NK-92 (cell line): Measurements from ENCODE around the gene RPS8.
"Not testable (repeated sequence)": the region's sequence is repeated elsewhere in the genome, so short reads cannot be mapped to it uniquely, and the experiment has no call there.

ENCODE experiments used
- DNase-seq: peaks from one replicate; lab custom pipeline; 2025; ENCODE audit not compliant: unreplicated experiment; lab: John Stamatoyannopoulos, UW

Gene RPS8

DNA sequence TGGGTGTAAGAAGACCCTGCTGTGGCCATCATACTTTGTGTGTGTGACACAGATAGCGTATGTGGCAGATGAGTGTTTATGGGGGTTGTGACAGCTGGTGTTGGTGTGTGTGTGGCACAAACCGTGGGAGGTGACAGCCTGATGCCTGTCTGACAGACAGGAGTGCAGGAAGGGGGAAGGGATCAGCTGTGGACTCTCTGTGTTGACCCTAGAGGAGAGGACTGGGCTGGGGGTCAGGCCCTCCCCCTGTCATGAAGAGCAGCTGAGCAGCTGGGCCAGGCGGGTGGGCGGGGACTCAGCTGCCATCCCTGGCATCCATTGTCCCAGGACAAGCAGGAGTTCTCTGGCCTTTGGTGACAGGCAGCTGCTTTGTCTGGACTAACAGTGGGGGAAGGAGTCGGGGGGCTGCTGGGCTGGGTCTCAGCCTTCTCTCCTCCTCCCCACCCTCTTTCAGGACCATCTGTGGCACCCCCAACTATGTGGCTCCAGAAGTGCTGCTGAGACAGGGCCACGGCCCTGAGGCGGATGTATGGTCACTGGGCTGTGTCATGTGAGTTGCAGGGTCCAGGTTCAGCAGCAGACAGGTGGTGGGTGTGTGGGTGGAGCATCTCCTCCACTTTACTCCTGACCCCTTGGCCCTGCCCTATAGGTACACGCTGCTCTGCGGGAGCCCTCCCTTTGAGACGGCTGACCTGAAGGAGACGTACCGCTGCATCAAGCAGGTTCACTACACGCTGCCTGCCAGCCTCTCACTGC, 27.1 kb downstream of the RPS8 start:
- no peak for DNase-seq

DNA sequence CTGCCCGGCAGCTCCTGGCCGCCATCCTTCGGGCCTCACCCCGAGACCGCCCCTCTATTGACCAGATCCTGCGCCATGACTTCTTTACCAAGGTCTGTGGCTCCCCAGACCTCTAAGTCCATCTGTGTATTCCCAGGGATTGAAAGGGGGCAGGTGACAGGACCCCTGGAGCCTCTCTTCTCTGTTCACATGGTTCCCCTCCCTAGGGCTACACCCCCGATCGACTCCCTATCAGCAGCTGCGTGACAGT, 27.6 kb downstream of the RPS8 start:
- DNase-seq = no peak

DNA sequence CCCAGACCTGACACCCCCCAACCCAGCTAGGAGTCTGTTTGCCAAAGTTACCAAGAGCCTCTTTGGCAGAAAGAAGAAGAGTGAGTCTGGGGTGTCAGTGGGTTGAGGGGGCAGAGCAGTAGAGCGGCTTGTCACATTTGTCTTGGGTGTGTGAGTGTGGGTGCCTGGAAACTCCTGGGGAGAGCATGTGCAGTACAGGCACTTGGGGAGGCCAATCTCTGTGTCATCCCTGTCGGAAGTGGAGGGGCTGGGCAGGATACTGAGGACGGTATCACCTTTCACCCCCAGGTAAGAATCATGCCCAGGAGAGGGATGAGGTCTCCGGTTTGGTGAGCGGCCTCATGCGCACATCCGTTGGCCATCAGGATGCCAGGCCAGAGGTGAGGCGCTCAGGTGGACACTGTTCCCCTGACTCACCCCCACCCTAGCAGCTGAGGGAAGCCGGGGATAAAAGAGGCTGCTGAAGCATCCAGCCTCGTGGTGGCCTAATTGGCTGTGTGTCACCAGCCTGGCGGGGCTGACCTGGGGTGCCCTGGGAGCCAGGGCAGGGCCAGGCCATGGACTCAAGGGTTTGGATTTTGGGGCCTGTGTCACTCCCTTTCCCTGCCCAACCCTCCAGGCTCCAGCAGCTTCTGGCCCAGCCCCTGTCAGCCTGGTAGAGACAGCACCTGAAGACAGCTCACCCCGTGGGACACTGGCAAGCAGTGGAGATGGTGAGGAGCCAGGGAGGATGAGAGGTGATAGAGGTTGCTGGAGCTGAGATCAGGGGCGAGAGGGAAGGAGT, 28.2 kb downstream of the RPS8 start:
- DNase-seq = no peak

DNA sequence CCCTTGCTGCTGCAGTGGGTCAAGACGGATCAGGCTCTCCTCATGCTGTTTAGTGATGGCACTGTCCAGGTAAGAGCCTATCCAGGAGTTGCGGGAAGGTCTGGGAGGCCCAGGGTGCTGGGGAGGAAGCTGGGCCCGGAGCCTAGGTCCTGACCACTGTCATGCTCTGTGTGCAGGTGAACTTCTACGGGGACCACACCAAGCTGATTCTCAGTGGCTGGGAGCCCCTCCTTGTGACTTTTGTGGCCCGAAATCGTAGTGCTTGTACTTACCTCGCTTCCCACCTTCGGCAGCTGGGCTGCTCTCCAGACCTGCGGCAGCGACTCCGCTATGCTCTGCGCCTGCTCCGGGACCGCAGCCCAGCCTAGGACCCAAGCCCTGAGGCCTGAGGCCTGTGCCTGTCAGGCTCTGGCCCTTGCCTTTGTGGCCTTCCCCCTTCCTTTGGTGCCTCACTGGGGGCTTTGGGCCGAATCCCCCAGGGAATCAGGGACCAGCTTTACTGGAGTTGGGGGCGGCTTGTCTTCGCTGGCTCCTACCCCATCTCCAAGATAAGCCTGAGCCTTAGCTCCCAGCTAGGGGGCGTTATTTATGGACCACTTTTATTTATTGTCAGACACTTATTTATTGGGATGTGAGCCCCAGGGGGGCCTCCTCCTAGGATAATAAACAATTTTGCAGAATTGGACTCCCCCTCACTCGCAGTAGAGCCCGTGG, 30.1 kb downstream of the RPS8 start:
- DNase-seq = no peak

DNA sequence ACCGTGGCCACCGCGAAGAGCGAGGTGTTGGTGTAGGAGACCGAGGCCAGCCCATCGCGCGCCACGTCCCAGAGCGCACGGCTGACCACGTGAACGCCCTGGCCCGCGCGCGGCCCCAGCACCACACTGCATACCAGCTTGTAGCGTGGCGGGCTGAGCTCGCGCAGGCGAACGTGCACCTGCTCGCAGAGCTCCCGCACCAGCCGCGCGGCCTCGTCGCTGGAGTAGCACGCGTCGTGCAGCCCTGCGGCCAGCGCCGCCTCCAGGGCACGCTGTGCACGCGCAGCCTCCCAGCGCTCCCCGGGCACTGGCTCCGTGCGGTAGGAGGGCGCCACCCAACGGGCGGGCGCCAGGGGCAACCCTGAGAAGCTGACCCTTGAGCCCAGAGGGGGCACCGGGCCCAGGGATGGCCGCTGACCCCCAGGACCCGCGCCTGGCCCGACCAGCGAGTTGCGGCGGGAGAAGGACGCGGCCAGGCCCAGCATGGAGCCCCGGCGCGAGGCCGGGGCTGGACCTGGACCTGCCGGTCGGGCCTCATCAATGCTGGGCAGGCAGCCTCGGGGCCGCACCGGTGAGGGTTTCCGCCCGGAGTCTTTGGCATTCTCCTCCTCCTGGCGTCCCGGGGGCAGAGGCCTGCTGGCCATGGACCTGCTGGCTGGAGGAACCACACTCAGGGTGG, 30.8 kb downstream of the RPS8 start:
- DNase-seq = no peak

DNA sequence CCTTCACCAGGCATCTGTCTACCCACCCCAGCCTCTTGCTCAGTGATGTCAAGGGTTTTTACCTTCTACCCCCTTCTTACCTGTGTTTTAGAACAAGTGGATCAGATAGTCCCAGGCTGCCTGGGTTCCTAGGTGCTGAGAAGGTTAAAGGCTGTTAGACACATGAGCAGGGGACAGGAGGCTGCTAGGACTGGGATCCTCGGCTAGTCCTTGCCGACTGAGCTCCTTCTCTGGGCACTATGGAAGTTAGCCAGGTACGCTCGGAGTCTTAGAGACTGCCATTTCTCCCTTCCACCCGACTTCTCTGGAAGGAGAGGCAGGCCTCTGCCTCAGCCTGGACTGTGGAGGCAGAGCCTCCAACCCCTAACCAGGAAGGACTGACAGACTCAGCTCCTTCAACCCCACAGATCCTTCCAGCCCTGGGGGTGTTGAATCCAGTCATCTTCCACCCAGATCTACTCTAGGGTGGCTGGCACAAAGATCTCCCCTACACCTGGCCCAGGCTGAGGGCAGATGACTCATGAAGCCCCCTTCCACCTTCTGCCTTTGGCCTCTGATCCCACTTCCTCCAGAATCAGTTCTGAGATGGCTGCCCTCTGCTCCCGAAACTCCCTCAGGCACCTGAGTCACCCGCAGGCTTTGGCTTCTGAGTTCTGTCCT, 31.5 kb downstream of the RPS8 start, which contains the start of gene DYNLT4:
Gene DYNLT4, minus strand, starts transcription at position 648 of the 660 bp plus-strand sequence. CDS start 683 bp downstream, outside the sequence.
- DNase-seq = no peak

DNA sequence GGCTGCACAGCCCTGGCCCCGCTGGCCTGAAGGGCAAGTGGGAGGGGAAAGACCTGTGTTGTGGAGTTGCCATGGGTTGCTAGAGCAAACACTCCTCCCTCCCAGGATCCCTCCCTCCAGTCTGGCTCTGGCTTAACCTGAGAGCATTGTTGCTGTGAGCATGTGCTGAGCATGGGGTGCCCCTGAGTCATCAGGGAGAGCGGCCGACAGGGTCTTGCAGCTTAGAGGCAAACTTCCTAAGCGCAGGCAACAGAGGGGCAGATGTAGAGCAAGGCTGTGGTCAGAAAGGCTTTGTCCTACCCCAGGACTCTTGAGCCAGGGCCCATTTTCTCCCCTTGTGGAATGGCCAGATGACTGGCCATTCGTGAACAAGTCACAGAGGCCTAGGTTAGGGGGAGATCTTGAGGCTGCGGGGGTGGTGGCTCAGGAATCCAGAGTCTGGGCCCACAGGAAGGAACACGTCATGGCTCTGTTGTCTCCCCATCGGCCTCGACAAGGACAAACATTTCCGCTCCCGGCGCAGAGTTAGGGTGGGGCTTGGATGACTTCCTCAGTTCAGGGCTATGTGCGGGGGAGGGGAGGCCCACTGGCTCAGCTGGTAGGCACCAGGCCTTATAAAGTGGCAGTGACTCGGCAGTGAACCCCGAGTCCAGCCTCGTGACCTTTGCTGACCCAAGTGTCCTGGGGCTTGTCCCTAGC, 32.2 kb downstream of the RPS8 start:
- DNase-seq = no peak

DNA sequence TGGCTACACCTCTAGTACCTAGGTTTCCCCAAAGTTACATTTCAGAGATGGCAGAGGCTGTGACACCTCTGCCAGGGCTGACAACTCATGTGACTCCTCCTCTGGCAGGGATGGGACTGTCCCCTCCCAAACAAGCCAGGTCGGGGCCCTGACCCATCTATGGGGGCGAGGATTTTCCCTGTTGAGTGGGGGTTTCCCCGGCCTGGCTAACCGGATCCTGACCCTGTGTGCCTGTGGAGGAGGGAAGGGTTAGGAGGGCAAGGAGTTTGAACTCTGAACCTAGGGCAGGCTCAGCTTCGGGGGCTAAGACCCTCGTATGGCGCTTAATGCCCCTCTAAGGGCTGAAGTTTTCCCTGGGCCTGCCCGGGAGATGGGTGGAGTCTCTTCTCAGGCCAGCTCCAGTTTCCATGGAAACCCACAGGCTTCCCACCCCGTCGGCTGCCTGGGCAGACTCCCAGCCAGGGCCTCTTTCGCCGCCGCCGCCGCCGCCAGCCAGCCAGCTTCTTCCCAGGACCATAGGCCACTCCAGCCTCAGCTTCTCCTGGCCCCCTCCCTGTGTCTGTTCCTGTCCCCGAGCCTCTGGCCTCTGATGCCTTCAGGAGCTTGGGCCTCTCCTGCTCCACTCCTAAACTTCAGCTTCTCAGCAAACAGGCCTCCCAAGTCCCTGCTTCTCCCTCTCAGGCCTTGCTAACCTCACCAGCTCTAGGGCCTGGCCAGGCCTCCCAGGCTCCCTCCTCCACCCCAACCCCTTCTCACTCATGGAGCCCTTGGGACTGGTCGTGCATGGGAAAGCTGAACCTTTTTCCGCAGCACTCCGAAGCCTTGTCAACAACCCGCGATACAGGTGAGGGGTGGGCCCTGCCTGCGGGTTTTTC, 33.0 kb downstream of the RPS8 start, which contains the start of gene BTBD19:
Gene BTBD19, plus strand, starts transcription at position 461 of the 875 bp plus-strand sequence. Its CDS starts 298 bp downstream, at position 759.
- DNase-seq = no peak

DNA sequence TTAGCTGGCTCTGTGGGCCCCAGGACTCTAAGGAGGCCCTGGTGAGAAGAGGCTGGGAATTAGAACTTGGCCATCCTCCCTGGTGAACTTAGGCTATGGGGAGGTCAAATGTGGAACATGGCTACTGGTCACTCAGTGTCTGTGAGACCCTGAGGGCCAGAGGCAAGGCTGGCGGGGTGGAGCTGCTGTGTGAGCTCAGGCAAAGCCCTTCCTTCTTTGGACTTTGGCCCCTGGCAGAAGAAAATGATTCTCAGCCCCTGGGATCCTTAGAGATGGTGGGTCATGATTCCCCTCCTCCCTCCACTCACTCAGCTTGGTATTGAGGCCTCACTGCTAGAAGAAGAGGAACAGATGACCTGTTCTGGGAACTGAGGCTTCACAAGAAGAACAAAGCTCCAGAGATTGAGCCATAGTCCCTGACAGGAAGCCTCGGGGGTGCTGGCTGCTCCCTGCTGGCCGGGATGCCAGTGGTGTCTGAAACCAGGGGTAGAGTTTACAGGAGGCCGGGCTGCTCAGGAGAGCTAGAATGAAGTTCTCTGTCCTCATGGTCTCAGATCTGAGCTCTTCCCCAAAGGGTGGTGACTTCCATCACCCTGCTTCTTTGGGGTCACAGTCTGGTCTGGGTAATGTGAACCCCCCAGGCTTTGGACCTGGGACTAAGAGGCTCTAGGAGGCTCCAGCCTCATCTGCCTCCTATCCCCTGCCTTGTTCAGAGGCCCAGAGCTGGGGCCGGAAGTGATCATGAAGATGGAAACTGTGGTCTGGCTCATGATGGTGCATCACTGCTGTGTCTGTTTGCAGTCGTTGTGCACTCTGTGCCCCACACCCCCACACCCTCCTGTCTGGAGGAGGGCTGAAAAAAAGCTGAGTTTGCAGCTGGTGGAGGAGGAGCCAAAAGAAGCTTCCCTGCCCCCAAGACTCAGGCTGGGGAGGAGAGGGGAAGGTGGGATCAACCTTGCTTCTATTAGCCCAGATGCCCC, 33.9 kb downstream of the RPS8 start:
- no peak for DNase-seq

DNA sequence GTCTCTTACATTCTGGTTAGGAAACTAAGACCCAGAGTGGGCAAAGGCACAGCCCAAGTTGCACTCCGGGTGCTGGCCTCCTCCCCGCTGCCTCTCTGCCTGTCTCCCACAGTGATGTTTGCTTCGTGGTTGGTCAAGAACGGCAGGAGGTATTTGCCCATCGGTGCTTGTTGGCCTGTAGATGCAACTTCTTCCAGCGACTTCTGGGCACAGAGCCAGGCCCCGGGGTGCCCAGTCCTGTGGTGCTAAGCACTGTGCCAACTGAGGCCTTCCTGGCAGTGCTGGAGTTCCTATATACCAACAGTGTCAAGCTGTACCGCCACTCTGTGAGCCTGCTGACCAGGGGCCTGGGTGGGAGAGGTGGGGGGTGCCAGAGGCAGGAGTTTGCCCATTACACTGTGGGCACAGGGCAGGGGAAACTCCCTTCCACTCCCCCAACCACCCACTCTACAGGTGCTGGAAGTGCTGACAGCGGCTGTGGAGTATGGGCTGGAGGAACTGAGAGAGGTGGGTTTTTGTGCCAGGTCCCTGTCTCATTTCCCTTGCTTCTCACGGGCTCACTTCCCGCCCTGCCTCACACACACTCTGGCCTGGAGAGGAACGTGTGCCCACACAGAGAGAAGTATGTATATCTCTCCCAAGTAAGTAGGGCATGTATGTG, 34.9 kb downstream of the RPS8 start:
- DNase-seq = no peak

DNA sequence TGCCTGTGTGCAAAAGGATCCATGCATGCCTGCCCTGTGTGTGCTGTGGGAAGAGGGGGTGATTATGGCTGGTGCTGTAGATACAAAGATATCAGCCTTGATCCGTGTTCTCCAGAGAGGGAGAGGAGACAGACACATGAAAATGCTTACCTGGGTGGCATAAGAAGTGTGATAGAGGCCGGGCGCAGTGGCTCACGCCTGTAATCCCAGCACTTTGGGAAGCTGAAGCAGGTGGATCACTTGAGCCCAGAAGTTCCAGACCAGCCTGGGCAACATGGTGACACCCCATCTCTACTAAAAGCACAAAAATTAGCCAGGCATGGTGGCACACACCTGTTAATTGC, 35.4 kb downstream of the RPS8 start:
- not testable (repeated sequence) for DNase-seq

DNA sequence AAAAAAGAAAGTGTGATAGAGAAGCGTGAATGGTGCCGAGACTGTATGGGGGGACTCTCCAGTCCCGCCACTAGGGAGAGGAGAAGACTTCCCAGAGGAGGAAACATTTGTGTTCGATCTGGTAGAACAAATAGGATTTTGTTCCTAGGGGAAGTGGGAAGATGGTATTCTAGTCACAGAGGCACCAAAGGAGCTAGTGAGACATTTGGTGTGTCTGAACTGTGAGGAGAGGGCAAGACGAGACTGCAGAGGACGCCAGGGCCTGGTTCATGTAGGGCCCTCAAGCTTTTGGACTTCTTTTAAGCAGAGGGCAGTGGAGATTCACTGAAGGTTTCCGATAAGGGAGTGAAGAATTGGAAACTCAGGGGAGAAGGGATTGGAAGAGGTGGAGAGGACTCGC, 35.9 kb downstream of the RPS8 start:
- DNase-seq = no peak

DNA sequence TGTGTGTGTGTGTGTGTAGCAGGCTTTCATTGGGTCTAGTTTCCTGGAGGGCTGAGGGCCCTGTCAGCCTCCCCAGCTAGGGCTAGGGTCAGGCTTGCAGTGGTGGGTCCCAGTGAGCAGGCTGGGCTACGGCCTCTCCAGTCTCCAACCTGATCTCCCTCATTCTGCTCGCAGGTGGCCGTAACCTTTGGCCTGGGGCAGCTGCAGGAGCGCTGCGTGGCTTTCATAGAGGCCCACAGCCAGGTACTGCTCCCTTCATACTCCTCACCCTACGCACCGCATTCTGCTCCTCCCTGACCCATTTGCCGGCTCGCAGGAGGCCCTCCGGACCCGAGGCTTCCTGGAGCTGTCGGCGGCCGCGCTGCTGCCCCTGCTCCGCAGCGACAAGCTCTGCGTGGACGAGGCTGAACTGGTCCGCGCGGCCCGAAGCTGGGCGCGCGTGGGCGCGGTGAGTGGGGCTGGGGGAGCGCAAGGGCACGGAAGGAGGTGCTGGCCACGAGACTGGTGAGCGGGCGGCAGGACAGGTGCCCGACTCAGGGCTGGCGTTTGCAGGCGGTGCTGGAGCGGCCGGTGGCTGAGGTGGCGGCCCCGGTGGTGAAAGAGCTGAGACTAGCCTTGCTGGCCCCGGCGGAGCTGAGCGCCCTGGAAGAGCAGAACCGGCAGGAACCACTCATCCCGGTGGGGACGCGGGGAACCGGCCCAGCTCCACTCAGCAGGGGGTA, 37.6 kb downstream of the RPS8 start:
- DNase-seq = no peak

DNA sequence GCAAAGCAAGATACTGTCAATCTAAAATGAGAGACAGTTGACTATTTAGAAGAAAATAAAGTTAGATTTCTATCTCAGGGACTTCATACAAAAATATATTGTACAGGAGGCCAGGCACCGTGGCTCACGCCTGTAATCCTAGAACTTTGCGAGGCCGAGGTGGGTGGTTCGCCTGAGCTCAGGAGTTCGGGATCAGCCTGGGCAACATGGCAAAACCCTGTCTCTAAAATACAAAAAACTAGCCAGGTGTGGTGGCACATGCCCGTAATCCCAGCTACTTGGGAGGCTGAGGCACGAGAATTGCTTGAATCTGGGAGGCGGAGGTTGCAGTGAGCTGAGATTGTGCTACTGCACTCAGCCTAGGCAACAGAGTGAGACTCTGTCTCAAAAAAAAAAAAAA, 40.6 kb downstream of the RPS8 start:
- not testable (repeated sequence) for DNase-seq

DNA sequence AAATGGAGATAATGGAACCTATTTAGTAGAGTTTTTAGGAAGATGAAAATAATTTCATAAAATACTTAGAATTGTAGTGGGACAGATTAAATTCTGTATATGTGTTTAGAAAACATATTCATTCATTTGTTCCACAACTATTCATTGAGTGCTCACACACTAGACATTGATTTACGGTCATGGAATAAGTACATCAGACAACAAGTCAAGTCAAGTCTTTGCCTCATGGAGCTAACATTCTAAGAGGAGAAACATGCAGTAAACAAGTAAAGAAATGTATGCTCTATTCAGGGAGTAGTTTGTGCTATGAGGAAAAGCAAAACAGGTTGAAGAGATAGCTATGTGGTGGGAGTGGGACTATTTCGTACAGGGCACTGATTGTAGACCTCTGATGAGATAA, 42.0 kb downstream of the RPS8 start:
- no peak for DNase-seq

DNA sequence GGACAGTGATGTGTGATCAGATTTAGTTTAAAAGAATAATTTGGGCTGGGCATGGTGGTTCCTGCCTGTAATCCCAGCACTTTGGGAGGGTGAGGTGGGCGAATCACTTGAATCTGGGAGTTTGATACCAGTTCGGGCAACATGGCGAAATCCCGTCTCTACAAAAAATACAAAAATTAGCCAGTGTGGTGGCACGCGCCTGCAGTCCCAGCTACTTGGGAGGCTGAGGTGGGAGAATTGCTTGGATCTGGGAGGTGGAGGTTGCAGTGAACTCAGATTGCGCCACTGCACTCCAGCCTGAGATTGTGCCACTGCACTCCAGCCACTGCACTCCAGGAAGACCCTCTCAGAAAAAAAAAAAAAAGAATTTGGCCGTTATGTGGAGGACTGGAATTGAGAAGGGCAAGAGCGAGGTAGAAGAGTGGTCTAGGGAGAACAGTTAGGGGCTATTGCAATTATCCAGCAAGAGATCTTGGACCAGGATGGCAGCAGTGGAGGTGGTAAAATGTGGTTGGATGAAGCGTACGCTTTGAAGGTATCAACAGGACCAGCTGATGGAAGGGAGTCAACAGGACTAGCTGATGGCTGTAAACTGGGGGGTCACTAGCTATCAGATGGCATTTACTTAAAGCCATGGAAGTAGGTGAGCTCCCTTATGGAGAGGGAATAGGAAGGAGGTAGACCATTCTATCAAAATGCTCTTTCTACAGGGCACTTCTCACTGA, 42.6 kb downstream of the RPS8 start:
- no peak for DNase-seq
